ENCODE results near the gene C16orf87. TPM values are rescaled to one million over a fixed set of nuclear protein-coding genes. Genes with fewer than 3 reads are reported as not detected.

The C16orf87 gene
- total and polyA plus RNA-seq, 9 of the 15 experiments (the other 6 are each of a cell fraction or from before 2014, with no cell fraction given): 7.8 to 16.7 (median 10.5) TPM

- TF ChIP-seq REST (IDR thresholded peaks at IDR 0.05; ENCODE audit: borderline replicate concordance) (no peak), REST (CRISPR knock-in tag; IDR thresholded peaks at IDR 0.05; ENCODE audit: low read depth) (0 out of 2 replicates have a peak, but pooled peaks have one; percentile 46), RNF219 (CRISPR knock-in tag; IDR thresholded peaks at IDR 0.05) (no peak), ZNF592 (IDR thresholded peaks at IDR 0.05) (peak; percentile 56; the same call in 1 of the 2 replicates), RERE (CRISPR knock-in tag; IDR thresholded peaks at IDR 0.05; ENCODE audit: borderline replicate concordance) (no peak)
These were observed at the start of gene C16orf87 (continued) for GRCh38 chr16:46830902-46831647.
